GM19372 (cell line): Measurements from ENCODE around the gene SLC13A5.
"Not testable (repeated sequence)": the region's sequence is repeated elsewhere in the genome, so short reads cannot be mapped to it uniquely, and the experiment has no call there.

Source experiments
- ATAC-seq: cut with Tn5 transposase; IDR thresholded peaks from one replicate; pipeline ENCODE4 v1.9.1; 2021; ENCODE audit warnings: mild to moderate bottlenecking, low read depth, moderate library complexity; ENCODE audit not compliant: unreplicated experiment

The SLC13A5 gene

GRCh38 chr17:6711681-6712057, 1.5 kb downstream of the SLC13A5 start:
- no peak for ATAC-seq

GRCh38 chr17:6711081-6711674, 2.0 kb downstream of the SLC13A5 start:
- no peak for ATAC-seq

GRCh38 chr17:6710317-6710716, 2.9 kb downstream of the SLC13A5 start:
- ATAC-seq, result no peak

DNA sequence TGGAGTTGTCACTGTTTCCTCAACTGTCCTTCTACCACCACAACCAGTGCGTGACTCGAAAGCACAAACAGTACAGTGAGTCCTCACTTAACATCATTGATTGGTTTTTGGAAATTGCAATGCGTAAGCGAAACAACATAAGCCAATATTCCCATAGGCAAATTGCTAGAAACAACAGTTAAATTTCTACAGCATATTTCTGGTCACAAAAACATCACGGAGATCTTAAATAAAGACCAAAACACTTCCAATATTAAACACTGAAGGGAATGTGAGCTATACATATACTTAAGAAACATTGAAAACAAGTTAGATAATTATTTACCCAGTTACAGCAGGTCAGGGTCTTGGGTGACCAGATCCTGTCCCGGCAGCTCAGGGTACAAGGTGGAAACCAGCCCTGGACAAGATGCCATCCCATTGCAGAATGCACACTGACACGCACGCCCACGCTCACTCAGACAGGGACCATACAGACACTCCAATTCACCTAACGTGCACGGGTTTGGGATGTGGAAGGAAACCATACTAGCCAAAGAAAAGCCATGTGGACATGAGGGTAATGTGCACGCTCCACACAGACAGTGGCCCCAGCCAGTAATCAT, 4.7 kb downstream of the SLC13A5 start:
- ATAC-seq, result no peak

DNA sequence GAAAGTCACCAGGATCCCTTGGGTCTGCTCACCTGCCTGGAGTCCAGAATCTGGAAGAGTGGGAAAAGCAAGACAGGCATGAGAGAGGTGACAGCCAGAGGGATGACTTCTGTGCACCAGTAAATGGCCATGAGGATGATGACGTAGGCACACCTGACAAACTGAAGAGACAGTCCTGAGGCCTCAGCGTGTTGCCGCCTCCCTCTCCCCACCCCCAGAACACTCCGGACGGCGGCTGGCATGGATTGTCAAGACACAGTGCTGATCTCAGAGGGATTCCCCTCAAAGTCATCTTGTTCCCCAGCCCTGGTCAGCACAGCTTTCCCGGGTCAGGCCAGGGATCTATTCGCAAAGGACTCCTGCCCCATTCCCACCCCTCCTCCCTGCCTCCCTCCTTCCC, 6.2 kb downstream of the SLC13A5 start:
- no peak for ATAC-seq

GRCh38 chr17:6706499-6706898, 6.7 kb downstream of the SLC13A5 start:
- ATAC-seq, result no peak

DNA sequence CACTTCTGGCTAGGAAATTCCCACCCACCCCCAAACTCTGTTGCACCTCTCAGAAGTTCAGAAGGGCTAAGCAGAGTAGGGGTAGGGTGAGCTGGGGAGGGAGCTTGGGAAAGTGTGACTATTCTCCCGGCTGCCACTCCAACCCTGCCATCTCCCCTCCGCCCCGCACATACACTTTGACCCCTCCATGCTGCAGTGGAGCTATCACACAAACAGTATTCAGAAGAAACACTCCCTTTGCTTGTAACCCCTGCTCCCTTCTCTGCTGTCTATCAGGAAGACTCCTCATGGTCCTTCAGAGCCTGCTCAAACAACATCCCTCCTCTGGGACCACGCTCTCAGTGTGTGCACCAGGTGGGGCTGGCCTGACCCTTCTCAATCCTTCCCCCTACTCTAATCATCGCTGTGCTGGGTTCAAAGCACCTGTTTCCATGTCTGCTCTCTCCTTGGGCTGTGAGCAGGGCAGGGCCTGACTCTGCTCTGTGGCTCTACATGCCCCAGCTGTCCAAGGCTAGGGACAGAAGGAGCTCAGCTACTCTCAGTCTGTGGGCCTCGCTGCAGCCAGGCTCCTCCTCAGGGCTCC, 8.6 kb downstream of the SLC13A5 start:
- ATAC-seq, result no peak

DNA sequence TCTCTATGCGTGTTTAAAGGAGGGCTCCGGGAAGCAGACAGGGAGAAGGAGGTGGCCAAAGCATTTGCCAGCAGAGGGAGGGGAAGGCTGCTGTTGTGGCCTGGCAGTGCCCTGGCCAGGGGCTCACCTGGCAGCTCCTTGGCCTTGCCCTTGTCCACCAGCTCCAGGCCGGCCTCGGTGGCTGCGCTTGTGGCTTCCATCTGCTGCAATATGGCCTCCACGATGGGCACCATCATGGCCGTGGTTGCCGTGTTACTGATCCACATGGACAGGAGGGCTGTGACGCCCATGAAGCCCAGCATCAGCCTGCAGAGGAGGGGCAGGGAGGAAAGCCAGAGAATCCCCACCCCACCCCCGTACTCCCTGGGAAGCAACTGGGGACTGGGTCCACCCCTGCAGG, 9.4 kb downstream of the SLC13A5 start:
- ATAC-seq, result no peak

- ATAC-seq, result no peak
These were observed 10.5 kb downstream of the SLC13A5 start for GRCh38 chr17:6702567-6703215.

DNA sequence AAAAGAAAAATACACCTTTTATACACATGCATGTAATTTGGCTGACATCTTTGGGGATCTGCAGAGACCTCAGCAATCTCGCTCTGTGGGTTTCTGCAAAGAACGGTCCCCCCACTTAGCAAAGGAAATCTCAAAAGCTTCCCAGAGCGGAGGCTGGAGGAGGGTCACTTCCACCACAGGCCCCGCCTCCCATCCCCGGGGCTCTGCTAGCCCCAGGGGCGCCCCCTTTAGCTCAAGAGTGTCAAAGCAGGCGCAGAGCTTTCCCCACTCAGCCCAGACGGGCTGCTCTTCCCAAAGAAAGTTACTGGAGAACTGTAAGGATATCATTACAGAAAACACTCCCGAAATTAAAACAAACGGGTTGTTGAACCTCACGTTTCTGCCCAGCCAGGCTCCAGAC, 11.4 kb downstream of the SLC13A5 start:
- no peak for ATAC-seq

- no peak for ATAC-seq
These were observed 12.2 kb downstream of the SLC13A5 start for GRCh38 chr17:6700948-6701307.

DNA sequence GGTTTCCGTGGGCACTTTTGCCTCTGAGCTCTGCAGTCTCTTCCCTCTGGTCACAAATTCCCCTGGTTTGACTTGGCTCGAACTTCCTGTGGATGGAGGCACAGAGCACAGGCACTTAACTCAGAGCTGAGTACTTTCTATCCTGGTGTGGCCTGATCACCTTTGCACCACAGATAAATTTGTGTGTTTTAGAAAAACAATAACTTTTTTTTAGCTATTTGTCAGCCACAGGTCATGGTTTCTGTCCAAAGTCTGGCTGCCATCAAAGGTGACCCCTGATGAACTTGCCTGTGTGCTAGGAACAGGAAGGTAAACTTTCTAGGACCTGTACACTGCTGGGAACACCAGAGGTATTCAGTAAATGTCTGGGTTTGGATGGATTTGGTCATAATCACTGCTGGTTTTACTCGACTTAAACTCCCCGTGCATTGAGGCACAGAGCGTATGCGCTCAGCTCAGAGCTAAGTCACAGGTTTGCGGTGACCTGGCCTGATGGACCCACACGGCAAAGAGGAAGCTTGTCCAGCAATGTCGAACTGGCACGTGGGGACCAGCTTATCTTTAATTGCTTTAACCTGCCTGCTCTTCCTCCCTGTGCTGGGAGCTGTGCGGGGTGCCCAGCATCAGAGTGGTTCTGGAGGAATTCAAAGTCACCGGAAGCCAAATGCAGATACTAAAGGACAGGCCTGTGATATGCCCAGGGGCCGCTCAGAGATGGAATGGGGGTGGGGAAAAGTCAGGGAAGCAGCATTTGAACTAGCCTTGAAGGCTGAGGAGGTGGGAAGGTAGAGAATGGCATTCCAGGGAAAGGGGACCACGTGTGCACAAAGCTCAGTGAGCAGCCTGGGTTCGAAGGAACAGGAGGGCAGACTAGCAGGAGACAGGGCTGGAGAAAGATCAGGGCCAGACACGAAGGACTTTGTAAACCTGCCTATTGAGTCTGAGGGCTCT, 12.9 kb downstream of the SLC13A5 start:
- no peak for ATAC-seq

GRCh38 chr17:6698004-6698403, 15.2 kb downstream of the SLC13A5 start:
- no peak for ATAC-seq

- no peak for ATAC-seq
These were observed 16.3 kb downstream of the SLC13A5 start for GRCh38 chr17:6696906-6697305.

DNA sequence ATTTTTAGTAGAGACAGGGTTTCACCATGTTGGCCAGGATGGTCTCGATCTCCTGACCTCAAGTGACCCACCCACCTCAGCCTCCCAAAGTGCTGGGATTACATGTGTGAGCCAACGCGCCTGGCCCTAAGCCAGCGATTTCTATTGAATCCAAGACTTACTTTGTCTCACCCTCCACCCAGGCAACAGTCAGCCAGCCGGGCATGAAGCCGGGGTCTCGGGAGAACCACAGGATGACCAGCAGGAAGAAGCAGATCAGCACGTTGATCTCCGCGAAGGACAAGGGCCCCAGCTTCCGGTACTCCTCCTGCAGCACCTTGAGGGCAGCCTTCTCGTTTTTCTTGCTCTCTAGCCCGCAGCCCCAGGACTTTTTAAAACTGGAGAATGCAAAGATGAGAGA, 17.6 kb downstream of the SLC13A5 start:
- ATAC-seq, result no peak

DNA sequence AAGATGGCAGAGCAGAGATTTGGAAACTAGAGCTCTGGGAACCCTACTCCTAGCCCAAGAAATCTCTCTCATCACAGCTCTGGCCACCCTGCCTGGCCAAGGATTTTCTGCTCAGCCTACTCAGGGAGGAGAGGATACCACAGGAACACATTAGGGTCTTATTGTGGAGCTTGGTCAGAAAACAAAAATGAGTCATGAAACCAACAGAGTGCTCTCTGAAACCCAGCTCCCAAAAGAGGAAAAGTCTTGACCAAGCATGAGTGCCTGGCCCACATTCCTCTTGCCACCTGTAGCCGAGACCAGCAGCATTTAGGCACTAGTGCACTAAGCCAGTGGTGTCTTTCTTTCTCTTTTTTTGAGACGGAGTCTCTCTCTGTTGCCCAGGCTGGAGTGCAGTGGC, 18.1 kb downstream of the SLC13A5 start:
- no peak for ATAC-seq

DNA sequence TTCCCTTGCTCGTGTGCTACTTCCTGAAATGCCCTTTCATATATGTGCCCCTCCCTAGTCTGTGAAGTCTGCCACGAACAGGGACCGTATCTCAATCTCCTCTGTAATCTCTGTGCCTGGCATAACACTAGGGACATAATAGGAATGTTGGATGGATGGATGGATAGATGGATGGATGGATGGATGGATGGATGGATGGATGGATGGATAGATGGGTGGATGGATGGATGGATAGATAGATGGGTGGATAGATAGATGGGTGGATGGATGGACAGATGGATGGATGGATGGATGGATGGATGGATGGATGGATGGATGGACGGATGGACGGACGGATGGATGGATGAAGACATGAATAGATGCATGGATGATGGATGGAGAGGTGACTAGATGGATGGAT, 21.2 kb downstream of the SLC13A5 start:
- not testable (repeated sequence) for ATAC-seq

- no peak for ATAC-seq
These were observed 21.6 kb downstream of the SLC13A5 start for GRCh38 chr17:6691546-6691945.

GRCh38 chr17:6690641-6691040, 22.5 kb downstream of the SLC13A5 start:
- no peak for ATAC-seq

DNA sequence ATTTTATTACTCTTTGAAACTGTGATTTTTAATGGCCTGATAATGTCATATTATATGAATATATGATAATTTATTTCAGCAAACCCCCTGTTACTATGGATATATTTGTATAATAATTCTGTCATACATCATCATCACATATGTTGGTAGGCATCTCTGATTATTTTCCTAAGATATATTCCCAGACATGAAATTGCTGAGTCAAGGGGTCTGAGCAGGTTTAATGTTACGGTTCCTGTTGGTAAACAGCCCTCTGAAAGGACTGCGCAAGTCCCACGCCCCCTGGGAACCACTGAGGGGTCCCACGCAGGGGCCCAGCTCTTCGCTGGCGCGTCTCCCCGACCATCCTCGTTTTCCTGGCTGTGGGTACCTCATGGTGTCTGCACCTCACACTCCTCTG, 24.2 kb downstream of the SLC13A5 start:
- no peak for ATAC-seq

DNA sequence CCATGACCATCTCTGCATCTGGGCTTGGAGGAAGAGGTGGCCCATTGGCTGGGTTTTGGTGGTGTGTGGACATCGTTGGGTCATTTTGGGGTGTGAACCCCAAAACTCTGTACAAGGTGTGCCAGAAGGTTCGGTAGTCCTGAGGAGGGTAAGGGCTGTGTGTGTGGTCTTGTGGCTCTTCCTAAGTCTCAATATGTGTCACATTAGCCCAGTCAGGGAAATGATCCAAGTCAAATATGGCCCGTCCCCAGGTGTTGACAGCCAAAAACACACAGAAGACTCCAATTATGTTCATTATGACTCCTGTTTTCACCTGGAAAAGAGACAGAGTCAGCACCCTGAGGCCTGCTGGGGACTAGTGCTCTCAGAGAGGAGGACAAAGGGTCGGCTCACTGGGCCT, 27.1 kb downstream of the SLC13A5 start:
- ATAC-seq, result no peak
